ENCODE measurements around the gene MCF2L2. TPM values are rescaled to one million over a fixed set of nuclear protein-coding genes. Genes with fewer than 3 reads are reported as not detected.

The MCF2L2 gene
- total and polyA plus RNA-seq, 10 donors = 0.46 to 37.7 (median 17.6) TPM

DNA sequence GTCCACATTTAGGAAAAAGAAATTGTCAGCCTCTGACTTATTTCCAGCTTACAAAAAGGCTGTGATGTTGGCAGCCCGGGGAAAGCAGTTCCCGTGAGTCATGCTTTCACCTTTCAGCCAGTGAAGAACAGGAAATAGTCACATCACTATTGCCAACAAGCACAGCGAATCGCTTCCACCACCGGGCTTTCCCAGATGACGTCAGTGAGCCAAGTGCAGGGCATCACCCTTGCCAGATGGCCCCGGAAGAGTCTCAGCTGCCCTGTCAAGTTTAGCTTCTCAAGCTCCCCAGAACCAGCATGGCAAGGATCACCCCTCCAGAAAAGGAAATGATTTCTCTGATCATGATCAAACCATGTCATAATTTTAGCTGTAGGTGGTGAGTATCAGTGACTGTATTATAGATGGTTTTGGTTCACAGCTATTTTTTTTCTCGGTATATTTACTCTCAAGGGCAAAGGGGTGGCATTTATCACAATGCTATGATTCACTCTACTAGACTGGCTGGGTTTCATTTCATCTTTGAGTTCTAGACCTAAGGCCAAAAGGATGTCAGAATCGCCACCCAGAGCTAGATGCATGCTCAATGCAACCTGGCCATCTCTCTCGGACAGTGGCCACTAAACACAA is 142.5 kb downstream of the MCF2L2 start:
- H3K36me3 ChIP-seq = peaks cover 0 to 3% (median 0%) of the 10 kb centered on the region in 6 donors
- intact Hi-C loops (cut with DNase I; ENCODE audit: low total_unique reads) = no loop called here
- TF ChIP-seq, protein P1, sequence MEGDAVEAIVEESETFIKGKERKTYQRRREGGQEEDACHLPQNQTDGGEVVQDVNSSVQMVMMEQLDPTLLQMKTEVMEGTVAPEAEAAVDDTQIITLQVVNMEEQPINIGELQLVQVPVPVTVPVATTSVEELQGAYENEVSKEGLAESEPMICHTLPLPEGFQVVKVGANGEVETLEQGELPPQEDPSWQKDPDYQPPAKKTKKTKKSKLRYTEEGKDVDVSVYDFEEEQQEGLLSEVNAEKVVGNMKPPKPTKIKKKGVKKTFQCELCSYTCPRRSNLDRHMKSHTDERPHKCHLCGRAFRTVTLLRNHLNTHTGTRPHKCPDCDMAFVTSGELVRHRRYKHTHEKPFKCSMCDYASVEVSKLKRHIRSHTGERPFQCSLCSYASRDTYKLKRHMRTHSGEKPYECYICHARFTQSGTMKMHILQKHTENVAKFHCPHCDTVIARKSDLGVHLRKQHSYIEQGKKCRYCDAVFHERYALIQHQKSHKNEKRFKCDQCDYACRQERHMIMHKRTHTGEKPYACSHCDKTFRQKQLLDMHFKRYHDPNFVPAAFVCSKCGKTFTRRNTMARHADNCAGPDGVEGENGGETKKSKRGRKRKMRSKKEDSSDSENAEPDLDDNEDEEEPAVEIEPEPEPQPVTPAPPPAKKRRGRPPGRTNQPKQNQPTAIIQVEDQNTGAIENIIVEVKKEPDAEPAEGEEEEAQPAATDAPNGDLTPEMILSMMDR (IDR thresholded peaks at IDR 0.05 in 8 of 11, conservative IDR thresholded peaks at IDR 0.05 in 3 of 11) = peak in 1 of 11 experiments; percentile 14
- TF ChIP-seq POLR2AphosphoS5 (IDR thresholded peaks at IDR 0.05) (peak in 2 of 3 donors; percentile 62 to 85), POLR2A (IDR thresholded peaks at IDR 0.05) (no peak)
- no peaks in the 10 kb centered on the region for H3K9me3 ChIP-seq
- WGBS, 5 donors = 17 to 22% (median 20%) methylated on average over 9 to 10 of the region's 10 CpGs
- H3K27ac ChIP-seq = peak overlapping the region; percentile 29 to 82 (median 74)
- no peaks in the 10 kb centered on the region for H3K27me3 ChIP-seq (replicated peaks in 1 of 7)
- peaks cover 12 to 23% (median 18%) of the 10 kb centered on the region in 6 donors for H3K4me1 ChIP-seq
- peak; percentile 92 for DNase-seq
- H3K4me3 ChIP-seq = peak overlapping the region in 1 of 8 donors; percentile 38

DNA sequence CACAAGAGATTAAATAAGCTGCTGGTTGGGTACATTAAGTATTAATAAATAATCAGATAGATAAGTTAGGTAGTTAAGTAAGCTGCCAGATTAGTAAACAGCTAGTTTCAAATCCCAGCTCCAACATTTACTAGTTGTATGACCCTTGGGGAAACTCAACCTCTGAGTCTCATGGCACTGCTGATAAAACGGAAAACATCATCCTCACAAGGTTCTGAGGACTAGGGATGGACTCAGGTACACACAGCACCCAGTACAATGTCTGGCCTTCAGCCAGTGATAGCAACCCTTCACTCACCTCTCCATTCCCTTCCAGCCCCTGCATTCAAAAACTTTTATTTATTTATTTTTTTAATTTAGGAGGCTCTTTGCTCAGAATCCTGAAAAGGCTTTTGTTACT is 143.1 kb downstream of the MCF2L2 start:
- no peak for DNase-seq
- Histone ChIP-seq H3K27ac (peak overlapping the region; percentile 29 to 82 (median 74)), H3K4me1 (peaks cover 12 to 23% (median 18%) of the 10 kb centered on the region in 6 donors), H3K4me3 (no peak overlapping the region), H3K36me3 (no peaks in the 10 kb centered on the region), H3K9me3 (no peaks in the 10 kb centered on the region), H3K27me3 (replicated peaks in 1 of 7) (no peaks in the 10 kb centered on the region)
- 71 to 83% (median 76%) methylated on average over 1 of the region's 1 CpG for WGBS, 5 donors
- intact Hi-C loops (cut with DNase I; ENCODE audit: low total_unique reads) = no loop called here
- no peak for TF ChIP-seq POLR2AphosphoS5 (IDR thresholded peaks at IDR 0.05)

DNA sequence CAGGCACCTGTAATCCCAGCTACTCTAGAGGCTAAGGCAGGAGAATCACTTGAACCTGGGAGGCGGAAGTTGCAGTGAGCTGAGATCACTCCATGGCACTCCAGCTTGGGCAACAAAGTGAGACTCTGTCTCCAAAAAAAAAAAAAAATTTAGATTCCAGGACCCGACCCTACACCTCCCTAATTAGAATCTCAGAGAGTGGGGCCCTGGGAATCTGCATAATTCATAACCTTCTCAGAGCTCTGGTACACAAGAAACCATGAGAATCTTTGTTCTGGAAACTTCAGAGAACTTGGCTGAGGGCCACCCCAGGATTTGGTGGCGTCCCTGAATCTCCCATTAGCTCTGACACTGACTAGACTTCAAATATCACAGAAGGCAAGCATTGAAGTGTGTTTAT is 143.8 kb downstream of the MCF2L2 start:
- Histone ChIP-seq H3K36me3 (no peaks in the 10 kb centered on the region), H3K9me3 (no peaks in the 10 kb centered on the region), H3K4me1 (peaks cover 12 to 23% (median 18%) of the 10 kb centered on the region in 6 donors), H3K27me3 (replicated peaks in 1 of 7) (no peaks in the 10 kb centered on the region), H3K4me3 (no peak overlapping the region), H3K27ac (peak overlapping the region in 2 of 8 donors; percentile 76 to 78)
- DNase-seq = no peak
- WGBS, 5 donors = 89 to 97% (median 96%) methylated on average over 3 of the region's 3 CpGs
- intact Hi-C loops (cut with DNase I; ENCODE audit: low total_unique reads) = no loop called here
- no peak for TF ChIP-seq POLR2AphosphoS5 (IDR thresholded peaks at IDR 0.05)
- TF ChIP-seq POLR2A (IDR thresholded peaks at IDR 0.05) = no peak
- TF ChIP-seq, protein P1 (IDR thresholded peaks at IDR 0.05 in 8 of 11, conservative IDR thresholded peaks at IDR 0.05 in 3 of 11) = no peak

DNA sequence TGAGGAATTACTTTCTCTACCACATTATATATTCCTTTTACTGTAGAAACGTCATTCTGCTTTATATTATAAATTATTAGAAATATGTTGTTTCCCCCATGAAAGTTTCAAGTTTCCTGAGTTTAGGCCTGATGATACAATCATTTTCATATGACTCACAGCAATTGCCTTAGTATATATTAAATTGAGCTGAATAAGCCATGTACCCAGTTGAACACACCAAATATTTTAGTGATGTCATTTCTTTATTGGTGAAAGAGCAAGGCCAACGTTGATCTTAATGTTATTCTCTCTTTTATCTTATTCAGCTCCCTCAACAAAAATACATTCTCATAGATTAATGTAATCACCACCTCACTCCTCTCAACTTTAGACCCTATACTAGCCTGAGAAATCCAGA is 144.5 kb downstream of the MCF2L2 start:
- no peak overlapping the region for H3K27ac ChIP-seq
- intact Hi-C loops (cut with DNase I; ENCODE audit: low total_unique reads) = no loop called here
- 80 to 89% (median 84%) methylated on average over 2 of the region's 2 CpGs for WGBS, 5 donors
- TF ChIP-seq, protein P1 (IDR thresholded peaks at IDR 0.05 in 8 of 11, conservative IDR thresholded peaks at IDR 0.05 in 3 of 11) = no peak
- TF ChIP-seq POLR2AphosphoS5 (IDR thresholded peaks at IDR 0.05) = no peak
- TF ChIP-seq POLR2A (IDR thresholded peaks at IDR 0.05) = no peak
- H3K4me3 ChIP-seq = no peak overlapping the region
- H3K27me3 ChIP-seq (replicated peaks in 1 of 7) = no peaks in the 10 kb centered on the region
- peaks cover 12 to 23% (median 18%) of the 10 kb centered on the region in 6 donors for H3K4me1 ChIP-seq
- no peaks in the 10 kb centered on the region for H3K36me3 ChIP-seq
- H3K9me3 ChIP-seq = no peaks in the 10 kb centered on the region
- no peak for DNase-seq

Data from spleen (tissue), 11 donors.